H1 (cell line): ENCODE data around the gene MGAT5B. TPM values are rescaled to one million over a fixed set of nuclear protein-coding genes. Genes with fewer than 3 reads are reported as not detected.

ENCODE experiments used
- CTCF ChIA-PET: fragments of 300-600 bp; sonication (Branson Sonifier 250); formaldehyde crosslinking; loops from one replicate; lab custom pipeline; 2021; ENCODE audit not compliant: partially characterized antibody; lab: Charles Lee
- POLR2A ChIA-PET: fragments of 300-600 bp; sonication (Branson Sonifier 250); formaldehyde crosslinking; loops from one replicate; lab custom pipeline; 2021; ENCODE audit warnings: inconsistent platforms; ENCODE audit not compliant: partially characterized antibody; lab: Charles Lee
- DNase-seq, 2 experiments: peaks; one replicate each; pipeline versions ENCODE4 v3.0.0 to v3.0.0-alpha.2; 2010 to 2022; ENCODE audit warnings: low spot score in 2 of 2, low read depth in 1 of 2, mixed read lengths in 1 of 2
- FAIRE-seq: peaks from 2 replicates; lab custom pipeline; 2011; peaks lifted over from hg19 to GRCh38; lab: Jason Lieb, UNC
- H2AFZ ChIP-seq: 2 replicates; pipeline ENCODE4 v1.8.1; 2012; ENCODE audit warnings: low read length, inconsistent platforms
- H2AK5ac ChIP-seq: 2 replicates; pipeline ENCODE4 v1.6.1; 2013; ENCODE audit warnings: low read depth, low read length
- H2BK120ac ChIP-seq: replicated peaks from 2 replicates; pipeline ENCODE3; 2013; ENCODE audit warnings: low read depth, low read length, inconsistent platforms
- H2BK12ac ChIP-seq: 2 replicates; pipeline ENCODE4 v1.6.1; 2013; ENCODE audit warnings: low read depth, low read length
- H2BK15ac ChIP-seq: 2 replicates; pipeline ENCODE4 v1.6.1; 2013; ENCODE audit warnings: low read length
- H2BK20ac ChIP-seq: 2 replicates; pipeline ENCODE4 v1.6.1; 2013; ENCODE audit warnings: low read length
- H2BK5ac ChIP-seq: 2 replicates; pipeline ENCODE4 v1.6.1; 2013; ENCODE audit warnings: low read depth, low read length
- H3K14ac ChIP-seq: 2 replicates; pipeline ENCODE4 v1.6.1; 2013; ENCODE audit warnings: inconsistent platforms; ENCODE audit not compliant: insufficient read length
- H3K18ac ChIP-seq: 2 replicates; pipeline ENCODE4 v1.6.1; 2013; ENCODE audit warnings: low read length; ENCODE audit errors: extremely low read depth
- H3K23ac ChIP-seq: 2 replicates; pipeline ENCODE4 v1.6.1; 2013; ENCODE audit warnings: inconsistent platforms; ENCODE audit not compliant: insufficient read length
- H3K23me2 ChIP-seq: 2 replicates; pipeline ENCODE4 v1.6.1; 2013; ENCODE audit warnings: low read depth, low read length
- H3K27ac ChIP-seq: 2 replicates; pipeline ENCODE4 v1.6.1; 2011; ENCODE audit warnings: low read depth, low read length, inconsistent platforms
- H3K27me3 ChIP-seq, 4 experiments: replicated peaks in 1 of 4; 1 replicate in 1 of 4; 2 replicates in 3 of 4; pipeline versions ENCODE4 v1.6.1 to v1.8.1; 2011 to 2013; ENCODE audit warnings: low read length in 3 of 4, mild to moderate bottlenecking in 3 of 4, inconsistent platforms in 2 of 4, mixed read lengths in 2 of 4, moderate library complexity in 1 of 4; ENCODE audit not compliant: control insufficient read depth in 3 of 4, insufficient read depth in 3 of 4; ENCODE audit errors: extremely low read depth in 1 of 4
- H3K36me3 ChIP-seq, 4 experiments: 2 replicates each; pipeline versions ENCODE4 v1.6.1 to v1.8.1; 2011 to 2013; ENCODE audit warnings: mild to moderate bottlenecking in 4 of 4, low read length in 3 of 4, moderate library complexity in 2 of 4, control low read depth in 1 of 4, inconsistent platforms in 1 of 4; ENCODE audit not compliant: insufficient read depth in 4 of 4, control insufficient read depth in 2 of 4
- H3K4ac ChIP-seq: replicated peaks from 2 replicates; pipeline ENCODE3; 2013; ENCODE audit warnings: low read length, low read depth, mixed read lengths, inconsistent platforms; ENCODE audit not compliant: insufficient read length
- H3K4me1 ChIP-seq, 4 experiments: replicated peaks in 1 of 4; 1 replicate in 1 of 4; 2 replicates in 3 of 4; pipeline versions ENCODE4 v1.6.1 to v1.8.1; 2011 to 2013; ENCODE audit warnings: low read length in 3 of 4, inconsistent platforms in 2 of 4, mixed read lengths in 1 of 4; ENCODE audit not compliant: insufficient read depth in 4 of 4, control insufficient read depth in 3 of 4
- H3K4me2 ChIP-seq, 2 experiments: 2 replicates each; pipeline versions ENCODE4 v1.6.1 to v1.8.1; 2011 to 2013; ENCODE audit warnings: low read depth in 2 of 2, low read length in 2 of 2, control low read depth in 1 of 2, inconsistent platforms in 1 of 2, mild to moderate bottlenecking in 1 of 2; ENCODE audit not compliant: insufficient read depth in 1 of 2
- H3K4me3 ChIP-seq, 4 experiments: fragments of 200-600, 300-600 bp in 1 of 4; sonication (generic), shearing (Covaris generic), sonication (Bioruptor Twin) in 1 of 4; 2 replicates each; pipeline versions ENCODE4 v1.5.1 to v1.8.1; 2011 to 2016; ENCODE audit warnings: low read length in 4 of 4, low read depth in 3 of 4, control low read depth in 2 of 4, inconsistent platforms in 2 of 4, mild to moderate bottlenecking in 2 of 4, mixed read lengths in 1 of 4, moderate library complexity in 1 of 4; ENCODE audit not compliant: insufficient read depth in 2 of 4; ENCODE audit errors: extremely low read depth in 1 of 4
- H3K56ac ChIP-seq: replicated peaks from 2 replicates; pipeline ENCODE3; 2013; ENCODE audit warnings: low read depth, mild to moderate bottlenecking, mixed read lengths, low read length, inconsistent platforms; ENCODE audit not compliant: insufficient read length
- H3K79me1 ChIP-seq: 2 replicates; pipeline ENCODE4 v1.6.1; 2013; ENCODE audit warnings: low read depth, low read length, control low read depth
- H3K79me2 ChIP-seq, 2 experiments: 2 replicates each; pipeline versions ENCODE4 v1.6.1 to v1.8.1; 2012 to 2013; ENCODE audit warnings: low read length in 2 of 2, mild to moderate bottlenecking in 2 of 2, inconsistent platforms in 1 of 2; ENCODE audit not compliant: insufficient read depth in 2 of 2, control insufficient read depth in 1 of 2
- H3K9ac ChIP-seq, 4 experiments: replicated peaks in 1 of 4; 1 replicate in 1 of 4; 2 replicates in 3 of 4; pipeline versions ENCODE4 v1.6.1 to v1.8.1; 2011 to 2013; ENCODE audit warnings: low read depth in 3 of 4, low read length in 3 of 4, control low read depth in 2 of 4, mild to moderate bottlenecking in 2 of 4, moderate library complexity in 2 of 4, inconsistent platforms in 1 of 4; ENCODE audit errors: extremely low read depth in 1 of 4
- H3K9me3 ChIP-seq, 2 experiments: 2 replicates each; pipeline versions ENCODE4 v1.6.1 to v1.8.1; 2012 to 2013; ENCODE audit warnings: mild to moderate bottlenecking in 2 of 2, moderate library complexity in 2 of 2, control low read depth in 1 of 2, inconsistent platforms in 1 of 2, low read depth in 1 of 2, low read length in 1 of 2, mixed read lengths in 1 of 2; ENCODE audit not compliant: insufficient read depth in 2 of 2
- H4K20me1 ChIP-seq, 2 experiments: replicated peaks in 1 of 2; 2 replicates each; pipeline versions ENCODE3 to v1.8.1; 2011 to 2013; ENCODE audit warnings: inconsistent platforms in 2 of 2, low read length in 2 of 2, mild to moderate bottlenecking in 1 of 2; ENCODE audit not compliant: insufficient read depth in 2 of 2, control insufficient read depth in 1 of 2
- H4K5ac ChIP-seq: 2 replicates; pipeline ENCODE4 v1.6.1; 2013; ENCODE audit warnings: low read length, low read depth, mixed read lengths, inconsistent platforms; ENCODE audit not compliant: insufficient read length
- H4K8ac ChIP-seq: 2 replicates; pipeline ENCODE4 v1.8.0; 2013; ENCODE audit warnings: mild to moderate bottlenecking, moderate library complexity, low read length, inconsistent platforms; ENCODE audit not compliant: insufficient read depth; ENCODE audit errors: extremely low read depth
- H4K91ac ChIP-seq: replicated peaks from 2 replicates; pipeline ENCODE3; 2013; ENCODE audit warnings: low read length, mixed read lengths, inconsistent platforms; ENCODE audit not compliant: insufficient read length
- KDM4A ChIP-seq: IDR thresholded peaks from one replicate; pipeline ENCODE4 v1.7.1; 2012; ENCODE audit warnings: low read depth, mild to moderate bottlenecking, moderate library complexity, low read length, inconsistent platforms; ENCODE audit not compliant: severe bottlenecking
- MAX ChIP-seq: IDR thresholded peaks from 2 replicates; pipeline ENCODE4 v1.6.1; 2012; ENCODE audit warnings: inconsistent platforms
- TCF12 ChIP-seq: IDR thresholded peaks from 2 replicates; pipeline ENCODE4 v1.6.1; 2011; ENCODE audit warnings: low read depth, mild to moderate bottlenecking, low read length
- WGBS, 2 experiments: shearing (Covaris generic) in 1 of 2; methylation state at CpG; one replicate each; pipeline versions ENCODE4 v1.1.6 to v1.1.7; 2013 to 2015; ENCODE audit warnings: low lambda C conversion rate in 2 of 2, mixed read lengths in 2 of 2, inconsistent platforms in 1 of 2, low coverage in 1 of 2, missing lambda C conversion rate in 1 of 2; ENCODE audit not compliant: insufficient replicate concordance in 2 of 2, insufficient coverage in 1 of 2, insufficient read length in 1 of 2; ENCODE audit errors: extremely low coverage in 1 of 2, missing lambda C conversion rate in 1 of 2; 5-methylcytosine and 5-hydroxymethylcytosine counted together
- polyA plus RNA-seq, 7 experiments: library from polyadenylated mRNA; depleted of rRNA in 3 of 7; stranded (reverse) in 5 of 7; unstranded in 2 of 7; fragments of >200 nt in 5 of 7; fragments of 200-250 nt in 2 of 7; gene quantifications; 1 replicate in 5 of 7; 2 replicates in 1 of 7; 4 replicates in 1 of 7; pipeline versions ENCODE4 v1.2.1 to v1.2.3, GENCODE V29; 2011 to 2013; ENCODE audit warnings: missing spikeins in 2 of 7, mixed read lengths in 2 of 7
- total RNA-seq: library from RNA; stranded (reverse); fragmentation: NEBNext Ultra II Directional; extraction: Animal tissue kit (Norgen Biotek cat#: 25700); gene quantifications from 2 replicates; pipeline ENCODE4 v1.2.1, GENCODE V29; 2021

Gene MGAT5B
- total and polyA plus RNA-seq, 2 of the 8 experiments (the other 6 are each of a cell fraction or from before 2014, with no cell fraction given): 7.9 to 8.2 TPM

DNA sequence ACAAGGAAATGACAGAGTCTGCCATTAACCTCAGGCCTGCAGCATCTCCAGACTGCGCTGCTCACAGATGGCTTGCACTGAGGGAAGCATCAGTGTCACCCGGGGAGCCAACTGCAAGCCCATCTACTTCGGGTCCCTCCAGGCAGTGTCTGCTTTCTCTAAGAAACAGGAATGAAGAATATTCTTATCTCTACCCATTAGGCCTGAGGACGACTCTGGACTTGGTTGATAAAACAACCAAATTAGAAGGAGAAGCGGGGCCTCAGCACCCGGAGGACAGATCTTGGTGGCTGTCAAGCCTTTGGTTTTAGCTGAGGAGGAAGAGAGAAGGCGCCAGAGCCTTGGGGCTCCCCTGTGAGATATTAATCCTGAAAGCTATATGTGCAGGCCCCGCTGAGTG, 19.5 kb upstream of the MGAT5B start:
- DNase-seq (no peak), FAIRE-seq (no peak)
- Histone ChIP-seq H4K8ac (no peak overlapping the region), H2BK12ac (no peak overlapping the region), H3K79me1 (no peaks in the 10 kb centered on the region), H3K27ac (no peak overlapping the region), H2BK15ac (0 out of 2 replicates have a peak overlapping the region, but pooled peaks have one; percentile 46), H4K5ac (no peak overlapping the region), H3K56ac (no peak overlapping the region), H3K23ac (no peak overlapping the region), H3K9me3 (no peaks in the 10 kb centered on the region), H2BK5ac (no peak overlapping the region), H2BK20ac (no peak overlapping the region), H2AK5ac (no peak overlapping the region), H4K91ac (peak overlapping the region; percentile 34), H3K4ac (no peak overlapping the region), H3K23me2 (no peaks in the 10 kb centered on the region), H3K18ac (no peak overlapping the region), H2BK120ac (no peak overlapping the region), H3K4me3 (no peak overlapping the region), H3K14ac (no peak overlapping the region), H3K4me2 (no peak overlapping the region), H3K4me1 (peaks cover 0 to 9% (median under 1%) of the 10 kb centered on the region in 4 experiments; a peak in 2 of 7 replicates), H3K9ac (no peak overlapping the region), H4K20me1 (no peaks in the 10 kb centered on the region), H3K36me3 (no peaks in the 10 kb centered on the region), H3K27me3 (peaks cover 0 to 2% (median 0%) of the 10 kb centered on the region in 4 experiments; a peak in 1 of 7 replicates), H3K79me2 (no peaks in the 10 kb centered on the region), H2AFZ (no peak overlapping the region)
- CTCF ChIA-PET: interaction anchor here (0.8 kb wide), 1 partner anchor 32 kb away, joined by 4 read pairs; no protein-coding TSS in a partner anchor
- no peak for TF ChIP-seq KDM4A
- TF ChIP-seq TCF12: no peak
- TF ChIP-seq MAX: no peak
- WGBS, 2 experiments: 87% methylated on average over 8 of the region's 8 CpGs; no CpG with 5 or more reads in 1 of the 2 experiments
- POLR2A ChIA-PET: no interaction called here
